Renal pelvis (tissue), 4 donors: Measurements from ENCODE around the gene LENG9. TPM values are rescaled to one million over a fixed set of nuclear protein-coding genes. Genes with fewer than 3 reads are reported as not detected.

Experiments
- DNase-seq: peaks from one replicate; pipeline ENCODE4 v3.0.0-alpha.2; 2013
- polyA plus RNA-seq, 3 donors: library from polyadenylated mRNA; unstranded; fragments of 120-200 nt; gene quantifications; one replicate each; pipeline ENCODE4 v1.2.1, GENCODE V29; 2013; ENCODE audit not compliant: insufficient read length in 3 of 3

Gene LENG9
- polyA plus RNA-seq, 3 donors: 1.9 to 2.4 (median 2.2) TPM

- peak; percentile 77 for DNase-seq
Observed at GRCh38 chr19:54461613-54462012, 2.0 kb downstream of the LENG9 start.

DNA sequence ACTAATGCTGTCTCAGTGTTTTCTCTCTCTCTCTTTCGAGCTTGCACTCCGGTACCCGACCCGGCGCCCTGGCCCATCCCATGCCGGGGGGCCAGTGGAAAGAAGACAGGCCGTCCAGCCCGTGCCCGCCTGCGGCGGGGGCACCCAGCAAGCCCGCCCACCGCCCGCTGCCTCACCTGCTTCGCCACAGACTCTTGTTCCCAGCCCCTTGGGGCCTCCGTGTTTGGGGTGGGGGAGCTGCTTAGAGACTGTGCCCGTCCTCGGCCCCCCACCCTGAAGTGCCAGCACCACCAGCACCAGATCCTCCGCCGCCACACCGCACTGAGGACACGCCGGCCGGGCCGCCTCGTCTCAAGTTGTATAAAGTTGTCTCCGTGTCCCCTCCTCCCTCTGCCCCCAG lies 2.4 kb downstream of the LENG9 start:
- no peak for DNase-seq

DNA sequence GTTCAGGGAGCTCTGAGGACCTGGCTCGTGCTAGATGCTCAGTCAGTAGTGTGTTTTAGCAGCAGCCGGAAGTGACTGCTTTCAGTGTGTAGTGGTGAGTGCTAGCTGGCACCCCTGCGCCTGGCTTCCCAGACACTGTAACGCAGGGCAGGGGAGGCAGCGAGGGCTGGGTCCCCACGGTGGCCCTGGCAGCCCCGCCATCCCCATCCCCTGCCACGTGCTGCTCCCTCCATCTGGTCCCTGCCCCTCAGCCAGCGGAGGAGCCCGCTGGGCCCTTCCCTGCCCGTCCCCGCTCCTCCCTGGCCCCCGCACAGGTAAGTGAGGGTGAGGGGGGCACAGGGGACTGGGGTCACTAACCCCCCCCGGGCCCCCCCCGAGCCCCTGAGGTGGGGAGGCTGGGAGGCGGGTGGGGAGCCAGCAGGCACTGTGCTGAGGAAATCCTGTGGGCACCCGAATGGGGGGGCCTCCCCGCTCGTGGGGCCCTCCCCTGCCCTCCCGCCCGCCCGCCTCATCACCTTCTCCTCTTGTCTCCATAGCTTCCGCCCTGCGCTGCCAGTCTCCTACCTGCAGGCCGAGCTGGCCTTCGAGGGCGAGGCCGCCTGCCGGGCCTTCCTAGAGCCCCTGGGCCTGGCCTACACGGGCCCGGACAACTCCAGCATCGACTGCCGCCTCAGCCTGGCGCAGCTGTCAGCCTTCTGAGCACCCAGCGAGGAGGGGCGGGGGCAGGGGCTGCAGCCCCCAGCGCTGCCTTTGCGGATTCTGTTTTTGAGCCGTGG lies 3.2 kb downstream of the LENG9 start:
- DNase-seq: no peak

DNA sequence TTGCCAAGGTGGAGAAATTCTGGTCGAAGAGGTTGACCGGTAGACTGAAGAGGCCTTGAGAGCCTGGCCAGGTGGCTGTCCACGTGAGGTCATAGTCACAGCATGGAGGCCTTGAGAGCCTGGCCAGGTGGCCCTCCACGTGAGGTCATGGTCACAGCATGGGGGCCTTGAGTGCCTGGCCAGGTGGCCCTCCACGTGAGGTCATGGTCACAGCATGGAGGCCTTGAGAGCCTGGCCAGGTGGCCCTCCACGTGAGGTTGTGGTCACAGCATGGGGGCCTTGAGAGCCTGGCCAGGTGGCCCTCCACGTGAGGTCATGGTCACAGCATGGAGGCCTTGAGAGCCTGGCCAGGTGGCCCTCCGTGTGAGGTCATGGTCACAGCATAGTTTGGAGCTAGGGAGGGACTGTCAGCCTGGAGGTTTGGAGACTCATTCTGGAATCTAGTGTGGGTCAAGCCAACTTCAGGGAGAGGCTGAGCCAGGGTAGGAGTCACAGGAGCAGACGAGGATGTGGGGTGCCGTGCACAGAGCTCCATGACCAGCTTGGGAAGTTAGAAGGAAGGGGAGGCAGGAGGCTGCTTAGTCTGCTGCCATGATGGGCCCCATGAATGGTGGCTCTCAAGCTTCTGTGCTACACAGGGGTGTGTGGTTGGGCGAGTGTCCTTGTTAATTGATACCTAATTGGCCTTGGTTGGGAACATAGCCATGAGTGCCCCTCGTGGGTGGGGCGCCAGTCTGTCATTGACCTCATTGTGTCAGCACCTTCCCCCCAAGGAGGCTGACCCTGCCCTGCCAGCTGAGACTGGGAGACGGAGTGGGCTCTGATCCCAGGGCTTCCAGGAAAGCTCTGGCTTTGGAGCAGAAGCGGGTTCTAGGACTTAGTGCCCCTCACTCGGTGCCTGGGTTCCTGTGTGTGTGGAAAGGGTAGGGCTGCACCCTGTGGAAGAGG lies 4.0 kb downstream of the LENG9 start:
- DNase-seq: no peak

- DNase-seq: no peak
Observed at GRCh38 chr19:54458648-54459281, 4.8 kb downstream of the LENG9 start.

DNA sequence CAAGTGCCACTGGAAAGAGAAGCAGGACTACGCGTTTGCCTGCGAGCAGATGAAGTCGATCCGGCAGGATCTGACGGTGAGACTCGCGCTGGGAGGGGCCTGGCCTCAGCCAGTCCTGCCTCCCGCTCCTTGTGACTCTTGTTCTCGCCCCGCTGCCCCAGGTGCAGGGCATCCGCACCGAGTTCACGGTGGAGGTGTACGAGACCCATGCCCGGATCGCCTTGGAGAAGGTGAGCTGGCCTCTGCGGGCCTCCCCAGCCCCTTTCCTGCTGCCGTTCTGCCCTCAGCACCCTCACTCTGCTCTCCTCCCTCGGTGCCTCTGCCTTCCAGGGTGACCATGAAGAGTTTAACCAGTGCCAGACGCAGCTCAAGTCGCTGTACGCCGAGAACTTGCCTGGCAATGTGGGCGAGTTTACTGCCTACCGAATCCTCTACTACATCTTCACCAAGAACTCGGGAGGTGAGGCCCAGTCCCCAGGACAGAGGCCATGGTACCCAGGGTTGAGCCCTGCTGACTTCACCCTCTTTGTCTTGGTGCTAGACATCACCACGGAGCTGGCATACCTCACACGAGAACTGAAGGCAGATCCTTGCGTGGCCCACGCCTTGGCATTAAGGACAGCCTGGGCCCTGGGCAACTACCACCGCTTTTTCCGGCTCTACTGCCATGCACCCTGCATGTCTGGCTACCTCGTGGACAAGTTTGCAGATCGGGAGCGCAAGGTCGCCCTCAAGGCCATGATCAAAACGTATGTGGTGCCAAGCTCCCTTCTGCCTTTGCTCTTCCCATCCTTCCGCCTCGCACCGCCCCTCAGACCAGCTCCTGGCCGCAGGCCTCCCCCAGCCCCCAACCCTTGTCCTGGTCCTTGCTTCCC lies 5.6 kb downstream of the LENG9 start:
- DNase-seq: no peak

DNA sequence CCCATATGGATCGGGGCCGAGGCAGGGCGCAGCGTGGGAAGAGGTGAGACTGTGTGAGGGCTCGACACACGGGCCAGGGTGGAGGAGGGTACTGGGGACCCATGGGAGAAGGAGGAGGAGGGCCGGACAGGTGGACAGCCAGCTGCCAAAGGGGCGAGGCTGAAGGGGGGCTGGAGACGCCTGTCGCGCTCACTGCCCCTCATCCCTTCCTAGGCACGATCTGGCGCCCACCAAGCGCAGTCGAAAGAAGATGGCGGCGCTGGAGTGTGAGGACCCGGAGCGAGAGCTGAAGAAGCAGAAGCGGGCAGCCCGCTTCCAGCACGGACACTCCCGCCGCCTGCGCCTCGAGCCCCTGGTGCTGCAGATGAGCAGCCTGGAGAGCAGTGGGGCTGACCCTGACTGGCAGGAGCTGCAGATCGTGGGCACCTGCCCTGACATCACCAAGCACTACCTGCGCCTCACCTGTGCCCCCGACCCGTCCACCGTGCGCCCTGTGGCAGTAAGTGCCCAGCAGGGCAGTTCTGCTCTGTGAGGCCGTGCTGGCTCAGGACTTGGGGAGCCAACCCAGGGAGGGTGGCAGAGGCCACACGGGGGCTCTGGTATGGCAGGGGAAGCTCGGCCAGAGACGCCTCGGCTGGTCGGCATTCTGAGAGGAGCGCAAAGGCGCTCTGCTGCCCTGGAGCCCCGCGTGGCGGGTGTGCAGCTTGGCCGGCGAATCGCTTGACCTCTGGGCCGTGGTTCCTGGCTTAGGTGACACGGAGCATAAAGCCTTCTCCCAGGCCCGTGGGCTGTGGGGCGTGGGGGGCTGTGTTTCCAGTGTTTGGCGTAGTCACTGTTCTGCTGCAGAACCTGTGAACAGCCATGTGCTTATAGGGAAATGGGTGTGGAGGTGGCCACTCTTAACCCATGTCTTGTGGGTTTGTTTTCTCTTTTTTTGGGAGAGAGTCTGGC lies 6.9 kb downstream of the LENG9 start:
- no peak for DNase-seq

GRCh38 chr19:54455786-54456422 lies 7.7 kb downstream of the LENG9 start:
- no peak for DNase-seq

DNA sequence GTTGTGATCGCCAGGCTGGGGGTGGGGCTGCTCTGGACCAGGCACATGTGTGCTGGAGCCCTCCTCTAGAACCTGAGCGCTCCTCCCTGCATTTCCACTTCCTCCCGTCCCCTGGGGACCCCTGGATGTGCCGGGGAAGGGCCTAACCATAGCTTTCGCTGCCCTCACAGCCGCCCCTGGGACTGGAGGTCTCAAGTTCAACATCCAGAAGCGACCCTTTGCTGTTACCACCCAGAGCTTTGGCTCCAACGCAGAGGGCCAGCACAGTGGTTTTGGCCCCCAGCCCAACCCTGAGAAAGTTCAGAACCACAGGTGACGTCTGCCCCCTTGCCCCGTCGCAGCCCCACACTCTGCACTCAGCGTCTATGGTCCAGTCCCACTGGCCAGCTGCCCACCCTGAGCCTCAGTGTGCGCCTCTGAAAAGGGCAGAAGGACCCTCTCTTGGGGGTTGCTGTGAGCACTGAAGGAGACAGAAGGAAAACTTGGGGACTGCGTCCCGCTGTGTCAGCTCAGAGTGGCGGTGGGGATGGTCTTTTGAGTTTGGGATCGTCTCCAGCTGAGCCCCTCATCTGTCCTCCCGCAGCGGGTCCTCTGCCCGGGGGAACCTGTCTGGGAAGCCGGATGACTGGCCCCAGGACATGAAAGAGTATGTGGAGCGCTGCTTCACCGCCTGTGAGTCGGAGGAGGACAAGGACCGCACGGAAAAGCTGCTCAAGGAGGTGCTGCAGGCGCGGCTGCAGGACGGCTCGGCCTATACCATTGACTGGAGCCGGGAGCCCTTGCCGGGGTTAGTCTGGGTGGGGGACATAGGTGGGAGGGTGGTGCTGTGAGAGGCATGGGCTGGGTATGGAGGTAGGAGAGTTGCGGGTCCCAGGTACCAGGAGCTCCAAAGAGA lies 8.6 kb downstream of the LENG9 start:
- no peak for DNase-seq

DNA sequence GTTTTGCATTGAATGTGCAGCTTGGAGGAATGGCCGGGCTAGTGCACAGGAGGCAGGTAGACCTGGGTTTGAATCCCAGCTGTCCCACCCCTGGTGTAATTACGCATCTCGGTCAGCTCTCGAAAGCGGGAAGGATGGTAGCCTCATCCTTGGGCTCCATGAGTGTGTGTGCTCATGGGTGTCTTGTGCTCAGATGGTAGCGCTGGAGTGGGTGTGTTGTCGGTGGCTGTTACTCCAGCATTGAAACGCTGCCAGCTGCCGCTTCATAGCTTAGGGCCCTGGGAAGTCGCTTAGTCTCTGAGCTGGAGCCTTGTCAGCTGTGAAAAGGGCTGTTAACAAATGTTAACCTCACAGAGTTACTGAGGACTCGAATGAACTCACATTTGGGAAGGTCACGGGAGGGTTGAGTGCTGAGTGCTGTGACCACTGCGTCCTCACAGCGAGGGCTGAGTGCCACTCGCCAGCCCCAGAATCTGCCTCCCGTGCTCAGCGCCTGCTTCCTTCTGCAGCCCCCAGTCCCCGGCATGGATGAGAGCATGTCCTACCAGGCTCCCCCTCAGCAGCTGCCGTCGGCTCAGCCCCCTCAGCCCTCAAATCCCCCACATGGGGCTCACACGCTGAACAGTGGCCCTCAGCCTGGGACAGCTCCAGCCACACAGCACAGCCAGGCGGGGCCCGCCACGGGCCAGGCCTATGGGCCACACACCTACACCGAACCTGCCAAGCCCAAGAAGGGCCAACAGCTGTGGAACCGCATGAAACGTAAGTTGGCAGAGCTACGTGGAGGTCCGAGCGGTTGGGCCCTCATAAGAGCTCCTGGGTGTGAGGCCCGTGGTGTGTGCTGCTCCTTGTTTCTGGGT lies 9.4 kb downstream of the LENG9 start:
- DNase-seq: no peak

- DNase-seq: no peak
Observed at GRCh38 chr19:54452626-54453025, 11.0 kb downstream of the LENG9 start.

GRCh38 chr19:54451997-54452396 lies 11.6 kb downstream of the LENG9 start:
- no peak for DNase-seq

- no peak for DNase-seq
Observed at GRCh38 chr19:54451331-54451871, 12.2 kb downstream of the LENG9 start.

GRCh38 chr19:54449701-54450069 lies 13.9 kb downstream of the LENG9 start:
- no peak for DNase-seq

DNA sequence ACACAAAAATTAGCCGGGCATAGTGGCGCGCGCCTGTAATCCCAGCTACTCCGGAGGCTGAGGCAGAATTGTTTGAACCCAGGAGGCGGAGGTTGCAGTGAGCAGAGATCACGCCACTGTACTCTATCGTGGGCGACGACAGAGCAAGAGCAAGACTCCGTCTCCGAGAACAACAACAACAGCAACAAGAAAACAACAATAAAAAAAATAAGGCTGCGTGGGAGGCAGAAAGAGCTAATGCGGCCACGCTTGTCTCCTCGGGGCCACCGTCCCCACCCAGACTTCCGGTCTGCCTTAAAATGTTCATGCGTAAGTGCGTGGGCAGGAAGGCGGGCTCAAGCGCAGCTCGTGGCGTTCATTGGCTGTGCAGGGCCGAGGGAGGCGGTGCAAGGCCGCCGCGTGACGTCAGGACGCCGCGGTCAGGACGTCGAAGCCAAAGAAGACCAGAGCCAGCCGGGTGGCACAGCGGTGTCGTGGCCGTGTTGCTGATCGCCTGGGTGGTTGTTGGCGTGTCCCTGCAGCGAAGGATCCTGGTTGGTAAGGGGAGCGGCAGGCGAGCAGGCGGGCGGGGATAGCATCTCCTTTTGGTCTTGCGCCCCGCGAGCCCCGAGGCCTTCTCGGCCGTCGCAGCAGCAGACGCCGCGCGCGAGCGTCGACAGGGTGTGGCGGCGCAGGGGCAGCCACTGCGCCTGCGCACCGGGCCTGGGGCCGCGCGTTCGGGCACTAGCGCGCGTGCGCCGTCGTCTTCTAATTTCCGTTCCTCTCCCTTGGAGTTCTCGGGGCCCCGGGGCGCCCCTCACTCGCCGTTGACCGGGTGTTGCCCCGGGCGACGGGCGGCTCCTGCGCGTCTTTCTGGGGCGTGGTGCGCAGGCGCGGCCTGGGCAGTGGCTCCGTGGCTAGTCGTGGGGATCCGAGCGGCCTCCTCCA lies 14.5 kb downstream of the LENG9 start, which contains the start of gene LENG8:
LENG8 (plus strand) TSS at position 426 of the 927 bp plus-strand sequence. CDS start 2,146 bp downstream, outside the sequence.
- DNase-seq: peak; percentile 97
